Measurements from ENCODE around the gene CYB5R4.

- TF ChIP-seq EZH2phosphoT487 (IDR thresholded peaks at IDR 0.05; ENCODE audit: insufficient read depth, low read depth) (no peak), EZH2 (IDR thresholded peaks at IDR 0.05; ENCODE audit: insufficient read depth, poor library complexity, severe bottlenecking) (no peak)
Observed at GRCh38 chr6:83815631-83816272, 43.7 kb upstream of the CYB5R4 start.
